Spleen (tissue), 11 donors: ENCODE data around the gene RNASE13. TPM values are rescaled to one million over a fixed set of nuclear protein-coding genes. Genes with fewer than 3 reads are reported as not detected.

Source experiments
- DNase-seq: peaks from one replicate; pipeline ENCODE4 v3.0.0-alpha.2; 2020
- H3K27ac ChIP-seq, 8 donors: fragments of 200-600 bp; sonication (generic) in 7 of 8; 1 replicate in 4 of 8; 2 replicates in 4 of 8; pipeline versions ENCODE4 v1.5.0 to v1.8.0; 2016 to 2021; ENCODE audit warnings: inconsistent platforms in 4 of 8, mild to moderate bottlenecking in 4 of 8, moderate library complexity in 1 of 8
- H3K27me3 ChIP-seq, 7 donors: fragments of 200-600 bp; sonication (generic) in 6 of 7; replicated peaks in 1 of 7; 1 replicate in 4 of 7; 2 replicates in 3 of 7; pipeline versions ENCODE4 v1.5.0 to v1.8.0; 2016 to 2021; ENCODE audit warnings: inconsistent platforms in 3 of 7, mild to moderate bottlenecking in 1 of 7
- H3K36me3 ChIP-seq, 6 donors: fragments of 200-600 bp; sonication (generic) in 5 of 6; 1 replicate in 4 of 6; 2 replicates in 2 of 6; pipeline versions ENCODE4 v1.5.0 to v1.8.0; 2016 to 2021; ENCODE audit warnings: inconsistent platforms in 2 of 6
- H3K4me1 ChIP-seq, 6 donors: fragments of 200-600 bp; sonication (generic) in 5 of 6; 1 replicate in 3 of 6; 2 replicates in 3 of 6; pipeline versions ENCODE4 v1.5.0 to v1.8.0; 2016 to 2021; ENCODE audit warnings: inconsistent platforms in 3 of 6
- H3K4me3 ChIP-seq, 8 donors: fragments of 200-600 bp; sonication (generic) in 7 of 8; 1 replicate in 4 of 8; 2 replicates in 4 of 8; pipeline versions ENCODE4 v1.5.0 to v1.8.0; 2016 to 2021; ENCODE audit warnings: inconsistent platforms in 4 of 8, mild to moderate bottlenecking in 4 of 8, moderate library complexity in 2 of 8
- H3K9me3 ChIP-seq, 8 donors: fragments of 200-600 bp; sonication (generic) in 7 of 8; 1 replicate in 4 of 8; 2 replicates in 4 of 8; pipeline versions ENCODE4 v1.5.0 to v1.8.0; 2016 to 2021; ENCODE audit warnings: inconsistent platforms in 4 of 8
- CTCF ChIP-seq, 11 experiments: fragments of 200-600 bp in 7 of 11; fragments of 450-650 bp in 4 of 11; sonication (generic) in 4 of 11; IDR thresholded peaks in 8 of 11; conservative IDR thresholded peaks in 3 of 11; 1 replicate in 7 of 11; 2 replicates in 4 of 11; pipeline versions ENCODE4 v1.4.0 to v1.8.0; 2016 to 2021; ENCODE audit warnings: antibody characterized with exemption in 11 of 11, inconsistent platforms in 4 of 11, mild to moderate bottlenecking in 1 of 11
- POLR2A ChIP-seq, 3 donors: fragments of 450-650 bp; IDR thresholded peaks; one replicate each; pipeline ENCODE4 v1.5.1; 2017; ENCODE audit warnings: antibody characterized with exemption in 3 of 3, mild to moderate bottlenecking in 1 of 3
- POLR2AphosphoS5 ChIP-seq, 3 donors: sonication (generic); formaldehyde crosslinking; IDR thresholded peaks; one replicate each; pipeline ENCODE4 v1.5.1; 2017; ENCODE audit warnings: antibody characterized with exemption in 3 of 3
- WGBS, 5 donors: extraction: QIAGEN DNeasy Blood & Tissue Kit in 3 of 5; methylation state at CpG; one replicate each; pipeline versions ENCODE4 v1.1.5 to v1.1.7; 2013 to 2018; 5-methylcytosine and 5-hydroxymethylcytosine counted together
- intact Hi-C: fragments of 100-400 bp; cut with DNase I; formaldehyde crosslinking; loops from one replicate; pipeline ENCODE4 v1.15.0; 2023; ENCODE audit warnings: low total_unique reads
- polyA plus RNA-seq, 3 donors: library from polyadenylated mRNA; stranded (reverse); fragments of 200-250 nt; gene quantifications; one replicate each; pipeline ENCODE4 v1.2.1, GENCODE V29; 2013
- total RNA-seq, 7 donors: library from RNA; depleted of rRNA in 3 of 7; stranded (reverse); fragments of >200 nt in 3 of 7; fragmentation: NEBNext Ultra II Directional in 4 of 7; extraction: Animal tissue kit (Norgen Biotek cat#: 25700) in 4 of 7; gene quantifications; one replicate each; pipeline versions ENCODE4 v1.1.0 to v1.2.1, GENCODE V29; 2016 to 2021
- donor health status: healthy with polysubstance abuse.
- donor health status: DM: no; HTN: no; CAD: no; lungs with moderate emphysema.
- donor health status: DM: no; HTN: no; CAD: no.
- donor health status: Bipolar disorder and iron deficiency.
- donor health status: healthy.
- donor health status: DM: no; HTN: no; CAD: no.
- donor health status: DM: yes; HTN: yes; CAD: no.

Gene RNASE13
- total and polyA plus RNA-seq, 10 donors = 0.30 TPM; not detected in 9

- intact Hi-C loops = no loop called here
- H3K4me1 ChIP-seq = peaks cover 0 to 2% (median 0%) of the 10 kb centered on the region in 6 donors
- no peak for DNase-seq
- no peaks in the 10 kb centered on the region for H3K27me3 ChIP-seq
- no peak overlapping the region for H3K27ac ChIP-seq
- WGBS, 5 donors = 78 to 89% (median 80%) methylated on average over 5 of the region's 5 CpGs
- TF ChIP-seq POLR2A (IDR thresholded peaks at IDR 0.05) (no peak), CTCF (IDR thresholded peaks at IDR 0.05 in 8 of 11, conservative IDR thresholded peaks at IDR 0.05 in 3 of 11) (no peak), POLR2AphosphoS5 (IDR thresholded peaks at IDR 0.05) (no peak)
- H3K9me3 ChIP-seq = no peaks in the 10 kb centered on the region
- no peak overlapping the region for H3K4me3 ChIP-seq
- H3K36me3 ChIP-seq = no peaks in the 10 kb centered on the region
Measured at GRCh38 chr14:21032326-21033132, 2.1 kb downstream of the RNASE13 start.

- 85 to 94% (median 86%) methylated on average over 12 of the region's 12 CpGs for WGBS, 5 donors
- peaks cover 0 to 13% (median 2%) of the 10 kb centered on the region in 6 donors for H3K4me1 ChIP-seq
- no peak for DNase-seq
- no peak overlapping the region for H3K27ac ChIP-seq
- TF ChIP-seq POLR2AphosphoS5 (IDR thresholded peaks at IDR 0.05) (no peak), CTCF (IDR thresholded peaks at IDR 0.05 in 8 of 11, conservative IDR thresholded peaks at IDR 0.05 in 3 of 11) (no peak), POLR2A (IDR thresholded peaks at IDR 0.05) (no peak)
- H3K27me3 ChIP-seq = peaks cover 0 to 4% (median 0%) of the 10 kb centered on the region in 7 donors
- no peaks in the 10 kb centered on the region for H3K9me3 ChIP-seq
- no peaks in the 10 kb centered on the region for H3K36me3 ChIP-seq
- no peak overlapping the region for H3K4me3 ChIP-seq
- intact Hi-C loops = no loop called here
Measured at GRCh38 chr14:21030531-21030930, 4.1 kb downstream of the RNASE13 start.

GRCh38 chr14:21029917-21030316 lies 4.7 kb downstream of the RNASE13 start, which contains the start of gene TPPP2:
TPPP2 (plus strand) TSS chr14:21030217; CDS start chr14:21030582, 365 bp downstream.
- intact Hi-C loops = no loop called here
- 91 to 98% (median 94%) methylated on average over 5 of the region's 5 CpGs for WGBS, 5 donors
- no peaks in the 10 kb centered on the region for H3K9me3 ChIP-seq
- H3K27ac ChIP-seq = no peak within 1 kb of the TSS
- TF ChIP-seq CTCF (IDR thresholded peaks at IDR 0.05 in 8 of 11, conservative IDR thresholded peaks at IDR 0.05 in 3 of 11) (no peak), POLR2AphosphoS5 (IDR thresholded peaks at IDR 0.05) (no peak), POLR2A (IDR thresholded peaks at IDR 0.05) (no peak)
- peaks cover 0 to 19% (median 4%) of the 10 kb centered on the region in 6 donors for H3K4me1 ChIP-seq
- H3K27me3 ChIP-seq = peaks cover 0 to 10% (median 0%) of the 10 kb centered on the region in 7 donors
- no peak for DNase-seq
- no peaks in the 10 kb centered on the region for H3K36me3 ChIP-seq
- H3K4me3 ChIP-seq = no peak within 1 kb of the TSS

GRCh38 chr14:21026988-21027315 lies 7.7 kb downstream of the RNASE13 start:
- H3K27ac ChIP-seq = peak overlapping the region in 6 of 8 donors; percentile 4 to 93 (median 87)
- H3K36me3 ChIP-seq = peaks cover 0 to 3% (median 0%) of the 10 kb centered on the region in 6 donors
- no peaks in the 10 kb centered on the region for H3K9me3 ChIP-seq
- intact Hi-C loops = no loop called here
- no peak overlapping the region for H3K4me3 ChIP-seq
- 48 to 72% (median 57%) methylated on average over 3 of the region's 3 CpGs for WGBS, 5 donors
- no peak for TF ChIP-seq POLR2AphosphoS5 (IDR thresholded peaks at IDR 0.05)
- no peak for TF ChIP-seq CTCF (IDR thresholded peaks at IDR 0.05 in 8 of 11, conservative IDR thresholded peaks at IDR 0.05 in 3 of 11)
- no peak for TF ChIP-seq POLR2A (IDR thresholded peaks at IDR 0.05)
- H3K4me1 ChIP-seq = peaks cover 8 to 49% (median 29%) of the 10 kb centered on the region in 6 donors
- no peak for DNase-seq
- peaks cover 0 to 31% (median 0%) of the 10 kb centered on the region in 7 donors for H3K27me3 ChIP-seq
